LNCAP (cell line): ENCODE data around the gene KRTAP19-2.

Experiments
- CTCF ChIP-seq: fragments of 450-650 bp; IDR thresholded peaks from 2 replicates; pipeline ENCODE4 v1.5.1; 2017; ENCODE audit warnings: mild to moderate bottlenecking

Gene KRTAP19-2

GRCh38 chr21:30486180-30486579 is 1.1 kb downstream of the KRTAP19-2 start:
- TF ChIP-seq CTCF = no peak

- TF ChIP-seq CTCF = no peak
Observed at GRCh38 chr21:30482130-30482529, 5.1 kb downstream of the KRTAP19-2 start.

GRCh38 chr21:30480145-30480544 is 7.1 kb downstream of the KRTAP19-2 start, which contains the start of gene KRTAP19-1:
KRTAP19-1 (minus strand) TSS chr21:30480367; CDS start chr21:30480317, 50 bp downstream.
- no peak for TF ChIP-seq CTCF

- TF ChIP-seq CTCF = no peak
Observed at GRCh38 chr21:30479259-30479658, 8.0 kb downstream of the KRTAP19-2 start.

- TF ChIP-seq CTCF = no peak
Observed at GRCh38 chr21:30478004-30478403, 9.2 kb downstream of the KRTAP19-2 start.

- no peak for TF ChIP-seq CTCF
Observed at GRCh38 chr21:30468900-30469714, 18.1 kb downstream of the KRTAP19-2 start.

GRCh38 chr21:30463713-30464112 is 23.5 kb downstream of the KRTAP19-2 start:
- TF ChIP-seq CTCF = peak; percentile 71
